Measurements from ENCODE around the gene BARHL2.

Gene BARHL2

GRCh38 chr1:90716552-90717355 is at the start of gene BARHL2:
Gene BARHL2, minus strand, starts transcription at chr1:90717302. Its CDS starts 107 bp downstream, at chr1:90717195.
- Histone ChIP-seq H3K4me3 (ENCODE audit: low read depth in 1 of 2, low read length in 2 of 2) (peak within 1 kb of the TSS; percentile 3 to 36), H3K27me3 (ENCODE audit: control insufficient read depth in 1 of 2, insufficient read depth in 2 of 2, low read length in 2 of 2) (peaks cover 86 to 92% of the 10 kb centered on the region in 2 donors), H3K36me3 (ENCODE audit: control insufficient read depth in 1 of 2, insufficient read depth in 2 of 2, low read length in 2 of 2) (no peaks in the 10 kb centered on the region), H3K27ac (ENCODE audit: low read depth, low read length) (no peak within 1 kb of the TSS), H3K9me3 (ENCODE audit: control insufficient read depth in 1 of 2, low read length in 2 of 2) (peaks cover 0 to 3% of the 10 kb centered on the region in 2 donors), H3K4me1 (ENCODE audit: control insufficient read depth in 1 of 2, insufficient read depth in 2 of 2, low read length in 2 of 2) (no peaks in the 10 kb centered on the region), H3K9ac (ENCODE audit: low read depth in 1 of 2, low read length in 2 of 2) (no peak within 1 kb of the TSS)

GRCh38 chr1:90763930-90764329 is 46.8 kb upstream of the BARHL2 start:
- no peaks in the 10 kb centered on the region for H3K36me3 ChIP-seq (ENCODE audit: control insufficient read depth in 1 of 2, insufficient read depth in 2 of 2, low read length in 2 of 2)
- H3K4me3 ChIP-seq (ENCODE audit: low read depth in 1 of 2, low read length in 2 of 2), result no peak overlapping the region
- H3K27me3 ChIP-seq (ENCODE audit: control insufficient read depth in 1 of 2, insufficient read depth in 2 of 2, low read length in 2 of 2), result peaks cover 2 to 3% of the 10 kb centered on the region in 2 donors
- H3K4me1 ChIP-seq (ENCODE audit: control insufficient read depth in 1 of 2, insufficient read depth in 2 of 2, low read length in 2 of 2), result no peaks in the 10 kb centered on the region
- no peaks in the 10 kb centered on the region for H3K9me3 ChIP-seq (ENCODE audit: control insufficient read depth in 1 of 2, low read length in 2 of 2)
- H3K9ac ChIP-seq (ENCODE audit: low read depth in 1 of 2, low read length in 2 of 2), result no peak overlapping the region
- H3K27ac ChIP-seq (ENCODE audit: low read depth, low read length), result no peak overlapping the region

GRCh38 chr1:90763506-90763905 is 46.4 kb upstream of the BARHL2 start:
- H3K4me3 ChIP-seq (ENCODE audit: low read depth in 1 of 2, low read length in 2 of 2), result no peak overlapping the region
- H3K27me3 ChIP-seq (ENCODE audit: control insufficient read depth in 1 of 2, insufficient read depth in 2 of 2, low read length in 2 of 2), result peaks cover 2 to 6% of the 10 kb centered on the region in 2 donors
- no peaks in the 10 kb centered on the region for H3K4me1 ChIP-seq (ENCODE audit: control insufficient read depth in 1 of 2, insufficient read depth in 2 of 2, low read length in 2 of 2)
- no peaks in the 10 kb centered on the region for H3K9me3 ChIP-seq (ENCODE audit: control insufficient read depth in 1 of 2, low read length in 2 of 2)
- H3K27ac ChIP-seq (ENCODE audit: low read depth, low read length), result no peak overlapping the region
- H3K36me3 ChIP-seq (ENCODE audit: control insufficient read depth in 1 of 2, insufficient read depth in 2 of 2, low read length in 2 of 2), result no peaks in the 10 kb centered on the region
- H3K9ac ChIP-seq (ENCODE audit: low read depth in 1 of 2, low read length in 2 of 2), result no peak overlapping the region

- H3K9me3 ChIP-seq (ENCODE audit: control insufficient read depth in 1 of 2, low read length in 2 of 2), result no peaks in the 10 kb centered on the region
- H3K9ac ChIP-seq (ENCODE audit: low read depth in 1 of 2, low read length in 2 of 2), result no peak overlapping the region
- H3K4me3 ChIP-seq (ENCODE audit: low read depth in 1 of 2, low read length in 2 of 2), result no peak overlapping the region
- peaks cover 2 to 9% of the 10 kb centered on the region in 2 donors for H3K27me3 ChIP-seq (ENCODE audit: control insufficient read depth in 1 of 2, insufficient read depth in 2 of 2, low read length in 2 of 2)
- no peak overlapping the region for H3K27ac ChIP-seq (ENCODE audit: low read depth, low read length)
- H3K36me3 ChIP-seq (ENCODE audit: control insufficient read depth in 1 of 2, insufficient read depth in 2 of 2, low read length in 2 of 2), result no peaks in the 10 kb centered on the region
- H3K4me1 ChIP-seq (ENCODE audit: control insufficient read depth in 1 of 2, insufficient read depth in 2 of 2, low read length in 2 of 2), result no peaks in the 10 kb centered on the region
Measured at GRCh38 chr1:90761781-90762589, 44.9 kb upstream of the BARHL2 start.

GRCh38 chr1:90761156-90761555 is 44.1 kb upstream of the BARHL2 start:
- Histone ChIP-seq H3K27me3 (ENCODE audit: control insufficient read depth in 1 of 2, insufficient read depth in 2 of 2, low read length in 2 of 2) (peaks cover 2 to 9% of the 10 kb centered on the region in 2 donors), H3K4me1 (ENCODE audit: control insufficient read depth in 1 of 2, insufficient read depth in 2 of 2, low read length in 2 of 2) (no peaks in the 10 kb centered on the region), H3K9ac (ENCODE audit: low read depth in 1 of 2, low read length in 2 of 2) (no peak overlapping the region)

GRCh38 chr1:90753556-90753955 is 36.5 kb upstream of the BARHL2 start:
- Histone ChIP-seq H3K9me3 (ENCODE audit: control insufficient read depth in 1 of 2, low read length in 2 of 2) (no peaks in the 10 kb centered on the region), H3K27ac (ENCODE audit: low read depth, low read length) (no peak overlapping the region), H3K9ac (ENCODE audit: low read depth in 1 of 2, low read length in 2 of 2) (no peak overlapping the region), H3K27me3 (ENCODE audit: control insufficient read depth in 1 of 2, insufficient read depth in 2 of 2, low read length in 2 of 2) (peaks cover 4 to 11% of the 10 kb centered on the region in 2 donors), H3K36me3 (ENCODE audit: control insufficient read depth in 1 of 2, insufficient read depth in 2 of 2, low read length in 2 of 2) (no peaks in the 10 kb centered on the region), H3K4me1 (ENCODE audit: control insufficient read depth in 1 of 2, insufficient read depth in 2 of 2, low read length in 2 of 2) (no peaks in the 10 kb centered on the region), H3K4me3 (ENCODE audit: low read depth in 1 of 2, low read length in 2 of 2) (no peak overlapping the region)

More at GRCh38 chr1:90761156-90761555, 44.1 kb upstream of the BARHL2 start:
- Histone ChIP-seq H3K27ac (ENCODE audit: low read depth, low read length) (no peak overlapping the region), H3K4me3 (ENCODE audit: low read depth in 1 of 2, low read length in 2 of 2) (no peak overlapping the region), H3K9me3 (ENCODE audit: control insufficient read depth in 1 of 2, low read length in 2 of 2) (no peaks in the 10 kb centered on the region), H3K36me3 (ENCODE audit: control insufficient read depth in 1 of 2, insufficient read depth in 2 of 2, low read length in 2 of 2) (no peaks in the 10 kb centered on the region)

- no peaks in the 10 kb centered on the region for H3K36me3 ChIP-seq (ENCODE audit: control insufficient read depth in 1 of 2, insufficient read depth in 2 of 2, low read length in 2 of 2)
- H3K27ac ChIP-seq (ENCODE audit: low read depth, low read length), result no peak overlapping the region
- H3K4me1 ChIP-seq (ENCODE audit: control insufficient read depth in 1 of 2, insufficient read depth in 2 of 2, low read length in 2 of 2), result no peaks in the 10 kb centered on the region
- no peak overlapping the region for H3K9ac ChIP-seq (ENCODE audit: low read depth in 1 of 2, low read length in 2 of 2)
- H3K9me3 ChIP-seq (ENCODE audit: control insufficient read depth in 1 of 2, low read length in 2 of 2), result no peaks in the 10 kb centered on the region
- H3K4me3 ChIP-seq (ENCODE audit: low read depth in 1 of 2, low read length in 2 of 2), result no peak overlapping the region
- peaks cover 8% of the 10 kb centered on the region in 2 donors for H3K27me3 ChIP-seq (ENCODE audit: control insufficient read depth in 1 of 2, insufficient read depth in 2 of 2, low read length in 2 of 2)
Measured at GRCh38 chr1:90748668-90749067, 31.6 kb upstream of the BARHL2 start.

GRCh38 chr1:90746857-90747256 is 29.8 kb upstream of the BARHL2 start:
- no peaks in the 10 kb centered on the region for H3K4me1 ChIP-seq (ENCODE audit: control insufficient read depth in 1 of 2, insufficient read depth in 2 of 2, low read length in 2 of 2)
- no peaks in the 10 kb centered on the region for H3K9me3 ChIP-seq (ENCODE audit: control insufficient read depth in 1 of 2, low read length in 2 of 2)
- peaks cover 5% of the 10 kb centered on the region in 2 donors for H3K27me3 ChIP-seq (ENCODE audit: control insufficient read depth in 1 of 2, insufficient read depth in 2 of 2, low read length in 2 of 2)
- H3K4me3 ChIP-seq (ENCODE audit: low read depth in 1 of 2, low read length in 2 of 2), result no peak overlapping the region
- no peak overlapping the region for H3K27ac ChIP-seq (ENCODE audit: low read depth, low read length)
- H3K36me3 ChIP-seq (ENCODE audit: control insufficient read depth in 1 of 2, insufficient read depth in 2 of 2, low read length in 2 of 2), result no peaks in the 10 kb centered on the region
- H3K9ac ChIP-seq (ENCODE audit: low read depth in 1 of 2, low read length in 2 of 2), result no peak overlapping the region

- peaks cover 0 to 5% of the 10 kb centered on the region in 2 donors for H3K27me3 ChIP-seq (ENCODE audit: control insufficient read depth in 1 of 2, insufficient read depth in 2 of 2, low read length in 2 of 2)
- H3K9me3 ChIP-seq (ENCODE audit: control insufficient read depth in 1 of 2, low read length in 2 of 2), result no peaks in the 10 kb centered on the region
- no peaks in the 10 kb centered on the region for H3K36me3 ChIP-seq (ENCODE audit: control insufficient read depth in 1 of 2, insufficient read depth in 2 of 2, low read length in 2 of 2)
- H3K4me3 ChIP-seq (ENCODE audit: low read depth in 1 of 2, low read length in 2 of 2), result no peak overlapping the region
- H3K4me1 ChIP-seq (ENCODE audit: control insufficient read depth in 1 of 2, insufficient read depth in 2 of 2, low read length in 2 of 2), result no peaks in the 10 kb centered on the region
- no peak overlapping the region for H3K9ac ChIP-seq (ENCODE audit: low read depth in 1 of 2, low read length in 2 of 2)
- H3K27ac ChIP-seq (ENCODE audit: low read depth, low read length), result no peak overlapping the region
Measured at GRCh38 chr1:90745972-90746371, 28.9 kb upstream of the BARHL2 start.

- Histone ChIP-seq H3K4me1 (ENCODE audit: control insufficient read depth in 1 of 2, insufficient read depth in 2 of 2, low read length in 2 of 2) (peaks cover 6 to 11% of the 10 kb centered on the region in 2 donors), H3K9ac (ENCODE audit: low read depth in 1 of 2, low read length in 2 of 2) (no peak overlapping the region), H3K9me3 (ENCODE audit: control insufficient read depth in 1 of 2, low read length in 2 of 2) (no peaks in the 10 kb centered on the region), H3K4me3 (ENCODE audit: low read depth in 1 of 2, low read length in 2 of 2) (no peak overlapping the region), H3K27me3 (ENCODE audit: control insufficient read depth in 1 of 2, insufficient read depth in 2 of 2, low read length in 2 of 2) (peaks cover 53 to 70% of the 10 kb centered on the region in 2 donors), H3K27ac (ENCODE audit: low read depth, low read length) (no peak overlapping the region), H3K36me3 (ENCODE audit: control insufficient read depth in 1 of 2, insufficient read depth in 2 of 2, low read length in 2 of 2) (no peaks in the 10 kb centered on the region)
Measured at GRCh38 chr1:90732136-90732535, 15.0 kb upstream of the BARHL2 start.
